Neural cell (in vitro differentiated cells): Measurements from ENCODE around the gene ARIH1. TPM values are rescaled to one million over a fixed set of nuclear protein-coding genes. Genes with fewer than 3 reads are reported as not detected.
"Not testable (repeated sequence)": the region's sequence is repeated elsewhere in the genome, so short reads cannot be mapped to it uniquely, and the experiment has no call there.

Source experiments
- H2AFZ ChIP-seq: fragments of 200-600, 300-800 bp; sonication (generic), shearing (Covaris generic); 2 replicates; pipeline ENCODE4 v1.6.0; 2014; ENCODE audit warnings: low read depth, mild to moderate bottlenecking, antibody characterized with exemption, low read length, moderate library complexity
- H3F3A ChIP-seq: fragments of 200-600 bp; shearing (Covaris generic); 2 replicates; pipeline ENCODE4 v1.6.1; 2016; ENCODE audit warnings: mild to moderate bottlenecking, moderate library complexity, mixed read lengths, antibody characterized with exemption, low read length; ENCODE audit not compliant: insufficient read depth, poor library complexity, severe bottlenecking
- H3K27ac ChIP-seq: fragments of 200-600, 300-800 bp; sonication (generic), shearing (Covaris generic); 2 replicates; pipeline ENCODE4 v1.5.1; 2014; ENCODE audit warnings: mild to moderate bottlenecking, low read length, moderate library complexity
- H3K27me3 ChIP-seq: fragments of 300-800, 200-600 bp; sonication (generic), shearing (Covaris generic); 2 replicates; pipeline ENCODE4 v1.6.0; 2014; ENCODE audit warnings: mild to moderate bottlenecking, low read depth, low read length, moderate library complexity; ENCODE audit not compliant: insufficient read depth
- H3K36me3 ChIP-seq: fragments of 300-800, 200-600 bp; sonication (generic), shearing (Covaris generic); 2 replicates; pipeline ENCODE4 v1.5.1; 2014; ENCODE audit warnings: mild to moderate bottlenecking, antibody characterized with exemption, low read length, moderate library complexity; ENCODE audit not compliant: insufficient read depth
- H3K4me2 ChIP-seq: fragments of 300-800, 200-600 bp; sonication (generic), shearing (Covaris generic); 2 replicates; pipeline ENCODE4 v1.6.0; 2014; ENCODE audit warnings: mild to moderate bottlenecking, low read length
- H3K4me3 ChIP-seq: fragments of 300-800, 200-600 bp; sonication (generic), shearing (Covaris generic); 2 replicates; pipeline ENCODE4 v1.5.1; 2014; ENCODE audit warnings: mild to moderate bottlenecking, low read length, moderate library complexity
- H3K79me2 ChIP-seq: fragments of 200-600 bp; shearing (Covaris generic); replicated peaks from 2 replicates; pipeline ENCODE4 v1.6.0; 2014; ENCODE audit warnings: mild to moderate bottlenecking, low read length, moderate library complexity; ENCODE audit not compliant: insufficient read depth
- H3K9ac ChIP-seq: fragments of 300-800, 200-600 bp; sonication (generic), shearing (Covaris generic); 2 replicates; pipeline ENCODE4 v1.6.1; 2016; ENCODE audit warnings: mild to moderate bottlenecking, low read length, mixed read lengths
- H3K9me2 ChIP-seq: fragments of 200-600 bp; shearing (Covaris generic); 2 replicates; pipeline ENCODE4 v1.6.1; 2016; ENCODE audit warnings: mild to moderate bottlenecking, low read length, mixed read lengths; ENCODE audit not compliant: insufficient read depth
- H3K9me3 ChIP-seq: fragments of 200-600, 300-800 bp; sonication (generic), shearing (Covaris generic); 2 replicates; pipeline ENCODE4 v1.6.1; 2016; ENCODE audit warnings: mild to moderate bottlenecking, mixed run types, low read length, moderate library complexity, mixed read lengths
- H4K20me1 ChIP-seq: fragments of 200-600 bp; shearing (Covaris generic); 2 replicates; pipeline ENCODE4 v1.6.1; 2016; ENCODE audit warnings: mild to moderate bottlenecking, mixed run types; ENCODE audit not compliant: insufficient read depth
- EP300 ChIP-seq: fragments of 450-650 bp; conservative IDR thresholded peaks from 2 replicates; pipeline ENCODE4 v1.6.1; 2014; ENCODE audit warnings: antibody characterized with exemption, mild to moderate bottlenecking, moderate library complexity; ENCODE audit not compliant: poor library complexity, severe bottlenecking
- EZH2 ChIP-seq: fragments of 200-600, 300-800 bp; shearing (Covaris generic), sonication (generic); IDR thresholded peaks from 2 replicates; pipeline ENCODE4 v1.6.1; 2014; ENCODE audit warnings: antibody characterized with exemption, low read length, borderline replicate concordance, mild to moderate bottlenecking; ENCODE audit not compliant: insufficient read depth, poor library complexity, severe bottlenecking
- MXI1 ChIP-seq: fragments of 450-650 bp; conservative IDR thresholded peaks from 2 replicates; pipeline ENCODE4 v1.6.1; 2014; ENCODE audit warnings: antibody characterized with exemption, mild to moderate bottlenecking; ENCODE audit not compliant: poor library complexity, severe bottlenecking
- POLR2AphosphoS5 ChIP-seq: IDR thresholded peaks from 2 replicates; pipeline ENCODE4 v1.6.1; 2012
- RAD21 ChIP-seq: fragments of 450-650 bp; conservative IDR thresholded peaks from 2 replicates; pipeline ENCODE4 v1.6.1; 2014; ENCODE audit warnings: antibody characterized with exemption, mild to moderate bottlenecking, moderate library complexity
- SMC3 ChIP-seq: fragments of 450-650 bp; conservative IDR thresholded peaks from 2 replicates; pipeline ENCODE4 v1.6.1; 2014; ENCODE audit warnings: antibody characterized with exemption, mild to moderate bottlenecking, moderate library complexity; ENCODE audit not compliant: poor library complexity
- TAF1 ChIP-seq: IDR thresholded peaks from 2 replicates; pipeline ENCODE4 v1.6.1; 2012; ENCODE audit warnings: low read depth
- polyA plus RNA-seq: library from polyadenylated mRNA; depleted of rRNA; stranded (reverse); fragments of >200 nt; gene quantifications from 2 replicates; pipeline ENCODE4 v1.2.3, GENCODE V29; 2014
- TF ChIP-seq, protein P1 (sequence below): IDR thresholded peaks from 2 replicates; pipeline ENCODE4 v1.6.1; 2012; ENCODE audit warnings: borderline replicate concordance
- TF ChIP-seq, protein P2 (sequence below): fragments of 450-650 bp; IDR thresholded peaks from 2 replicates; pipeline ENCODE4 v1.5.1; 2014; ENCODE audit warnings: antibody characterized with exemption, mild to moderate bottlenecking, moderate library complexity; ENCODE audit not compliant: poor library complexity, severe bottlenecking

The ARIH1 gene
- polyA plus RNA-seq, 1 donor from 2014 or later, result 72.1 TPM

DNA sequence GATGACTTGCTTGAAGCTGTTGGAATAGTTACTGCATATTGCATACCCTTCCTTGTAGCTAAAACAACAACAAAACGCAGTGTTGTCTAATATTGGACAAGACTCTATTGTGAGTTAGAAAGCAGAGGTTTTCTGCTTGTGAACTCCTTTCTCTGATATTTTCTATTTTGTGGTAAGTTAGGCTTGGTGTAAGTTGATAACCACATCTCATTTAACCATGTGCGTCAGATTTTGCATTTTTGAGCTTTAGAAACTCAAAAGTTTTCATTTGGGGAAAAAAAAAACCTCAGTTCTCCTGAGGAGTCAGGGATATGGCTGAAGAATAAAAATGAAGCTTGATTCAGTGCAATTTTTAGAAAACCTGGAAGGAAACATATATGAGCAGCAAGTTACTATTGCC, 1.5 kb downstream of the ARIH1 start:
- Histone ChIP-seq H3K9me2 (no peaks in the 10 kb centered on the region), H3F3A (peaks cover 5% of the 10 kb centered on the region), H3K9ac (peak overlapping the region; percentile 100), H4K20me1 (peaks cover 33% of the 10 kb centered on the region), H3K4me3 (peak overlapping the region; percentile 69), H3K27me3 (no peaks in the 10 kb centered on the region), H3K4me2 (peak overlapping the region; percentile 89), H3K27ac (peak overlapping the region; percentile 100), H2AFZ (no peak overlapping the region), H3K36me3 (peaks cover 6% of the 10 kb centered on the region), H3K9me3 (no peaks in the 10 kb centered on the region), H3K79me2 (peaks cover 64% of the 10 kb centered on the region)
- TF ChIP-seq EZH2 (no peak), MXI1 (no peak), RAD21 (no peak)

DNA sequence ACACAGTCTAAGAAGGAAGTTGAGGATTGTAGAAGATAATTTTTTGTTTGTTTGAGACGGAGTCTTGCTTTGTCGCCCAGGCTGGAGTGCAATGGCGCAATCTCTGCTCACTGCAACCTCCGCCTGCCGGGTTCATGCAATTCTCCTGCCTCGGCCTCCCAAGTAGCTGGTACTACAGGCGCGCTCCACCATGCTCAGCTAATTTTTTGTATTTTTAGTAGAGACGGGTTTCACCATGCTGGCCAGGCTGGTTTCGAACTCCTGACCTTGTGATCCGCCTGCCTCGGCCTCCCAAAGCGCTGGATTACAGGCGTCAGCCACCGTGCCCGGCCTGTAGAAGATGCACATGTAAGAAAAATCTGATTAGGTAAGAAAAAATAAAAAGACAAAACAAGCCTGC, 2.2 kb downstream of the ARIH1 start:
- peak overlapping the region; percentile 100 for H3K9ac ChIP-seq
- peak overlapping the region; percentile 89 for H3K4me2 ChIP-seq
- H3K9me2 ChIP-seq, H2AFZ ChIP-seq, H3K9me3 ChIP-seq, H3K27me3 ChIP-seq, H3F3A ChIP-seq, H3K36me3 ChIP-seq: not testable (repeated sequence)
- peaks cover 70% of the 10 kb centered on the region for H3K79me2 ChIP-seq
- H3K27ac ChIP-seq, result peak overlapping the region; percentile 100
- peaks cover 38% of the 10 kb centered on the region for H4K20me1 ChIP-seq
- peak overlapping the region; percentile 69 for H3K4me3 ChIP-seq

DNA sequence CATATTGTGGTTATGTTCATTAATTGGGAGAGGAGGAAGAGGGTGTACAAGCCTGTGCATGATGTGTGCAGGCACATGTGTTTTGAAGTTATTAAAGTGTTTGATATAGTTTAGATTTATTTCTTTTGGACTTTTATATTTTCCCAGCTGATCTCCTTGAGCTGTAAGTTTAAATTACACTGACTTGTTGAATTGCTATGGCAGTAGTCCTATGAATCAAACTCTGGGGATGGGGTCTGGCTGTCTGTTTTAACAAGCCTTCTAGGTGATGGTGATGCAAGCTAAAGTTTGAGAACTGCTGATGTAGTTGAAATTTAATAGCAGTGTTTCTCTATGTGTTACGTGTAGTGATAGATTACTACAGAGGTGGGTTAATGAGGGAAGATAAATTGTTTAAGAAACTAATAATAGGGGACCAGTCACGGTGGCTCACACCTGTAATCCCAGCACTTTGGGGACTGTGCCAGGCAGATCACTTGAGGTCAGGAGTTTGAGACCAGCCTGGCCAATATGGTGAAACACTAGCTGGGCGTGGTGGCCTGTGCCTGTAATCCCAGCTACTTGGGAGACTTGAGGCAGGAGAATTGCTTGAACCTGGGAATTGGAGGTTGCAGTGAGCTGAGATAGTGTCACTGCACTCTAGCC, 7.0 kb downstream of the ARIH1 start:
- Histone ChIP-seq H4K20me1 (peaks cover 44% of the 10 kb centered on the region), H2AFZ (no peak overlapping the region), H3F3A (peaks cover 5% of the 10 kb centered on the region), H3K9ac (no peak overlapping the region), H3K9me3 (no peaks in the 10 kb centered on the region), H3K9me2 (no peaks in the 10 kb centered on the region), H3K4me3 (no peak overlapping the region), H3K79me2 (peaks cover 99% of the 10 kb centered on the region), H3K36me3 (peaks cover 6% of the 10 kb centered on the region), H3K4me2 (no peak overlapping the region), H3K27me3 (no peaks in the 10 kb centered on the region), H3K27ac (no peak overlapping the region)
- TF ChIP-seq, protein P1, sequence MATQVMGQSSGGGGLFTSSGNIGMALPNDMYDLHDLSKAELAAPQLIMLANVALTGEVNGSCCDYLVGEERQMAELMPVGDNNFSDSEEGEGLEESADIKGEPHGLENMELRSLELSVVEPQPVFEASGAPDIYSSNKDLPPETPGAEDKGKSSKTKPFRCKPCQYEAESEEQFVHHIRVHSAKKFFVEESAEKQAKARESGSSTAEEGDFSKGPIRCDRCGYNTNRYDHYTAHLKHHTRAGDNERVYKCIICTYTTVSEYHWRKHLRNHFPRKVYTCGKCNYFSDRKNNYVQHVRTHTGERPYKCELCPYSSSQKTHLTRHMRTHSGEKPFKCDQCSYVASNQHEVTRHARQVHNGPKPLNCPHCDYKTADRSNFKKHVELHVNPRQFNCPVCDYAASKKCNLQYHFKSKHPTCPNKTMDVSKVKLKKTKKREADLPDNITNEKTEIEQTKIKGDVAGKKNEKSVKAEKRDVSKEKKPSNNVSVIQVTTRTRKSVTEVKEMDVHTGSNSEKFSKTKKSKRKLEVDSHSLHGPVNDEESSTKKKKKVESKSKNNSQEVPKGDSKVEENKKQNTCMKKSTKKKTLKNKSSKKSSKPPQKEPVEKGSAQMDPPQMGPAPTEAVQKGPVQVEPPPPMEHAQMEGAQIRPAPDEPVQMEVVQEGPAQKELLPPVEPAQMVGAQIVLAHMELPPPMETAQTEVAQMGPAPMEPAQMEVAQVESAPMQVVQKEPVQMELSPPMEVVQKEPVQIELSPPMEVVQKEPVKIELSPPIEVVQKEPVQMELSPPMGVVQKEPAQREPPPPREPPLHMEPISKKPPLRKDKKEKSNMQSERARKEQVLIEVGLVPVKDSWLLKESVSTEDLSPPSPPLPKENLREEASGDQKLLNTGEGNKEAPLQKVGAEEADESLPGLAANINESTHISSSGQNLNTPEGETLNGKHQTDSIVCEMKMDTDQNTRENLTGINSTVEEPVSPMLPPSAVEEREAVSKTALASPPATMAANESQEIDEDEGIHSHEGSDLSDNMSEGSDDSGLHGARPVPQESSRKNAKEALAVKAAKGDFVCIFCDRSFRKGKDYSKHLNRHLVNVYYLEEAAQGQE, result no peak
- TF ChIP-seq, protein P2, sequence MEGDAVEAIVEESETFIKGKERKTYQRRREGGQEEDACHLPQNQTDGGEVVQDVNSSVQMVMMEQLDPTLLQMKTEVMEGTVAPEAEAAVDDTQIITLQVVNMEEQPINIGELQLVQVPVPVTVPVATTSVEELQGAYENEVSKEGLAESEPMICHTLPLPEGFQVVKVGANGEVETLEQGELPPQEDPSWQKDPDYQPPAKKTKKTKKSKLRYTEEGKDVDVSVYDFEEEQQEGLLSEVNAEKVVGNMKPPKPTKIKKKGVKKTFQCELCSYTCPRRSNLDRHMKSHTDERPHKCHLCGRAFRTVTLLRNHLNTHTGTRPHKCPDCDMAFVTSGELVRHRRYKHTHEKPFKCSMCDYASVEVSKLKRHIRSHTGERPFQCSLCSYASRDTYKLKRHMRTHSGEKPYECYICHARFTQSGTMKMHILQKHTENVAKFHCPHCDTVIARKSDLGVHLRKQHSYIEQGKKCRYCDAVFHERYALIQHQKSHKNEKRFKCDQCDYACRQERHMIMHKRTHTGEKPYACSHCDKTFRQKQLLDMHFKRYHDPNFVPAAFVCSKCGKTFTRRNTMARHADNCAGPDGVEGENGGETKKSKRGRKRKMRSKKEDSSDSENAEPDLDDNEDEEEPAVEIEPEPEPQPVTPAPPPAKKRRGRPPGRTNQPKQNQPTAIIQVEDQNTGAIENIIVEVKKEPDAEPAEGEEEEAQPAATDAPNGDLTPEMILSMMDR, result no peak
- TF ChIP-seq POLR2AphosphoS5 (no peak), EZH2 (no peak), RAD21 (no peak), MXI1 (no peak), EP300 (no peak), TAF1 (no peak), SMC3 (no peak)
